DOHH2 (cell line): ENCODE data around the gene ATG4B.

ENCODE experiments used
- CTCF ChIP-seq: fragments of 200-600 bp; sonication (generic); IDR thresholded peaks from one replicate; pipeline ENCODE4 v1.5.1; 2014; ENCODE audit warnings: antibody characterized with exemption, mild to moderate bottlenecking, low read depth, low read length; ENCODE audit not compliant: poor library complexity, severe bottlenecking
- EZH2phosphoT487 ChIP-seq: fragments of 200-600 bp; sonication (generic); IDR thresholded peaks from 2 replicates; pipeline ENCODE4 v1.6.1; 2017; ENCODE audit warnings: borderline replicate concordance, mild to moderate bottlenecking, antibody characterized with exemption, low read length, moderate library complexity, mixed read lengths

- no peak for TF ChIP-seq CTCF
- TF ChIP-seq EZH2phosphoT487: no peak
Measured at GRCh38 chr2:241599615-241600014, 37.9 kb upstream of the ATG4B start.
